Activated CD4-positive, alpha-beta T cell treated with anti-CD3 and anti-CD28 coated beads for 4 hours (primary cell): ENCODE results near the gene TVP23A.
"Not testable (repeated sequence)": the region's sequence is repeated elsewhere in the genome, so short reads cannot be mapped to it uniquely, and the experiment has no call there.

ENCODE experiments used
- DNase-seq, 2 donors: peaks; one replicate each; pipeline ENCODE4 v3.0.0-alpha.2; 2020

Gene TVP23A

GRCh38 chr16:10835281-10835931, 16.8 kb upstream of the TVP23A start:
- no peak for DNase-seq

GRCh38 chr16:10834766-10835165, 16.2 kb upstream of the TVP23A start:
- DNase-seq = no peak

GRCh38 chr16:10834130-10834529, 15.5 kb upstream of the TVP23A start:
- DNase-seq = no peak

GRCh38 chr16:10833271-10833670, 14.7 kb upstream of the TVP23A start:
- DNase-seq = no peak

GRCh38 chr16:10831894-10832886, 13.6 kb upstream of the TVP23A start:
- no peak for DNase-seq

GRCh38 chr16:10830240-10830639, 11.6 kb upstream of the TVP23A start:
- not testable (repeated sequence) for DNase-seq

GRCh38 chr16:10829390-10830098, 10.9 kb upstream of the TVP23A start:
- not testable (repeated sequence) for DNase-seq

- no peak for DNase-seq
These were observed 10.3 kb upstream of the TVP23A start for GRCh38 chr16:10828851-10829366.

- DNase-seq = no peak
These were observed 9.2 kb upstream of the TVP23A start for GRCh38 chr16:10827691-10828341.

- DNase-seq = no peak
These were observed 5.7 kb upstream of the TVP23A start for GRCh38 chr16:10824111-10824893.

GRCh38 chr16:10822702-10823101, 4.1 kb upstream of the TVP23A start:
- DNase-seq = no peak

GRCh38 chr16:10820546-10820945, 2.0 kb upstream of the TVP23A start:
- no peak for DNase-seq

GRCh38 chr16:10817514-10817913, 1.1 kb downstream of the TVP23A start:
- DNase-seq = no peak

- no peak for DNase-seq
These were observed 5.5 kb downstream of the TVP23A start for GRCh38 chr16:10813099-10813455.

- no peak for DNase-seq
These were observed 6.1 kb downstream of the TVP23A start for GRCh38 chr16:10812312-10813098.

GRCh38 chr16:10809706-10810105, 8.9 kb downstream of the TVP23A start:
- DNase-seq = no peak

- no peak for DNase-seq
These were observed 9.7 kb downstream of the TVP23A start for GRCh38 chr16:10808850-10809249.

- no peak for DNase-seq
These were observed 10.4 kb downstream of the TVP23A start for GRCh38 chr16:10808218-10808617.

GRCh38 chr16:10806698-10807097, 11.9 kb downstream of the TVP23A start:
- DNase-seq = no peak

GRCh38 chr16:10805334-10805733, 13.3 kb downstream of the TVP23A start:
- DNase-seq = no peak

GRCh38 chr16:10799736-10800135, 18.9 kb downstream of the TVP23A start:
- no peak for DNase-seq
